Panc1 (cell line): Measurements from ENCODE around the gene AKR1C8. TPM values are rescaled to one million over a fixed set of nuclear protein-coding genes. Genes with fewer than 3 reads are reported as not detected.

Experiments used
- ATAC-seq: fragments of 200-7000 bp; cut with Tn5 transposase; 2 replicates; pipeline ENCODE4 v1.9.1; 2020; ENCODE audit warnings: mild to moderate bottlenecking, moderate library complexity
- Bru-seq: library from RNA; stranded (reverse); fragments of 400-500 nt; gene quantifications from one replicate; lab custom pipeline; 2021; lab: Mats Ljungman, UMichigan
- BruChase-seq, 2 experiments: library from RNA; stranded (reverse); fragments of 400-500 nt; gene quantifications; one replicate each; lab custom pipeline; 2021; lab: Mats Ljungman, UMichigan
- BruUV-seq: library from RNA; stranded (reverse); fragments of 400-500 nt; replicated peaks from 2 replicates; lab custom pipeline; 2021; lab: Mats Ljungman, UMichigan
- CTCF ChIA-PET: fragments of 300-600 bp; sonication (Branson Sonifier 250); formaldehyde crosslinking; loops from one replicate; lab custom pipeline; 2022; ENCODE audit warnings: antibody characterized with exemption; lab: Charles Lee
- POLR2A ChIA-PET: fragments of 300-600 bp; sonication (Branson Sonifier 250); formaldehyde crosslinking; loops from one replicate; lab custom pipeline; 2022; ENCODE audit warnings: antibody characterized with exemption; lab: Charles Lee
- DNase-seq: peaks from one replicate; pipeline ENCODE4 v3.0.0-alpha.2; 2010; ENCODE audit warnings: low read depth, low spot score
- H3K27ac ChIP-seq: 2 replicates; pipeline ENCODE4 v1.5.1; 2011; ENCODE audit warnings: mild to moderate bottlenecking, low read length, inconsistent platforms
- H3K27me3 ChIP-seq: fragments of 200-500 bp; sonication (Bioruptor generic); 2 replicates; pipeline ENCODE4 v1.6.0; 2014; ENCODE audit warnings: low read length, inconsistent platforms; ENCODE audit not compliant: control insufficient read depth, insufficient read depth
- H3K36me3 ChIP-seq: fragments of 200-500 bp; sonication (Bioruptor generic); 2 replicates; pipeline ENCODE4 v1.5.1; 2014; ENCODE audit warnings: inconsistent platforms, mild to moderate bottlenecking, low read length, moderate library complexity; ENCODE audit not compliant: control insufficient read depth, insufficient read depth
- H3K4me1 ChIP-seq: 2 replicates; pipeline ENCODE4 v1.5.1; 2011; ENCODE audit warnings: inconsistent platforms, mild to moderate bottlenecking, low read length, moderate library complexity; ENCODE audit not compliant: control insufficient read depth, insufficient read depth
- H3K4me3 ChIP-seq, 2 experiments: 2 replicates each; pipeline ENCODE4 v1.5.1; 2011 to 2012; ENCODE audit warnings: low read depth in 2 of 2, low read length in 2 of 2, mild to moderate bottlenecking in 2 of 2, inconsistent platforms in 1 of 2, moderate library complexity in 1 of 2
- H3K9me3 ChIP-seq: fragments of 200-500 bp; sonication (Bioruptor generic); 2 replicates; pipeline ENCODE4 v1.5.1; 2014; ENCODE audit warnings: low read depth, mild to moderate bottlenecking, inconsistent platforms, low read length, moderate library complexity; ENCODE audit not compliant: control insufficient read depth, insufficient read depth
- CTCF ChIP-seq: fragments of 450-650 bp; IDR thresholded peaks from 2 replicates; pipeline ENCODE4 v1.5.1; 2017; ENCODE audit warnings: mild to moderate bottlenecking
- POLR2AphosphoS5 ChIP-seq: IDR thresholded peaks from 2 replicates; pipeline ENCODE4 v1.6.1; 2012; ENCODE audit warnings: mild to moderate bottlenecking, low read depth, low read length, moderate library complexity
- REST ChIP-seq, 2 experiments: IDR thresholded peaks; 2 replicates each; pipeline ENCODE4 v1.6.1; 2011 to 2012; ENCODE audit warnings: low read depth in 2 of 2, control low read depth in 1 of 2, low read length in 1 of 2, mild to moderate bottlenecking in 1 of 2, moderate library complexity in 1 of 2; ENCODE audit not compliant: insufficient read depth in 1 of 2
- SIN3A ChIP-seq: IDR thresholded peaks from 2 replicates; pipeline ENCODE4 v1.6.1; 2012; ENCODE audit warnings: low read depth, mild to moderate bottlenecking, low read length, moderate library complexity, borderline replicate concordance; ENCODE audit not compliant: insufficient read depth
- TCF7L2 ChIP-seq: IDR thresholded peaks from 2 replicates; pipeline ENCODE4 v1.6.1; 2011; ENCODE audit warnings: mild to moderate bottlenecking, low read depth, low read length, inconsistent platforms
- in situ Hi-C: cut with HindIII; loops from 2 replicates; pipeline ENCODE4 v1.10.0; 2016; ENCODE audit warnings: low sequenced_read_pairs, low pct_unique_long_range_greater_than_20kb
- intact Hi-C: fragments of 100-400 bp; cut with micrococcal nuclease; formaldehyde crosslinking; loops from one replicate; pipeline ENCODE4 v1.10.0; 2022; ENCODE audit not compliant: unreplicated experiment
- long read RNA-seq: library from polyadenylated mRNA; unstranded; transcript quantifications from one replicate; pipeline ENCODE4 v2.0.0, GENCODE V29; 2021; ENCODE audit not compliant: unreplicated experiment
- polyA plus RNA-seq: library from polyadenylated mRNA; unstranded; fragments of >200 nt; gene quantifications from one replicate; pipeline ENCODE4 v1.2.1, GENCODE V29; 2012; ENCODE audit warnings: missing spikeins; ENCODE audit not compliant: insufficient read length
- total RNA-seq: library from RNA; stranded (reverse); gene quantifications from one replicate; pipeline ENCODE4 v1.2.1, GENCODE V29; 2021; ENCODE audit not compliant: unreplicated experiment

The AKR1C8 gene
- total RNA-seq: not detected
- not detected for polyA plus RNA-seq
- not detected for Bru-seq, nascent RNA
- percentile 6 among the genes with signal in this experiment for BruChase-seq, experiment 1, labeled RNA remaining after a 2-hour chase
- BruChase-seq, experiment 2, labeled RNA remaining after a 6-hour chase: percentile 5 among the genes with signal in this experiment
- long read RNA-seq: 0 reads

- TF ChIP-seq CTCF (no peak), REST (IDR thresholded peaks at IDR 0.05; ENCODE audit: insufficient read depth in 1 of 2, low read depth in 2 of 2, low read length in 1 of 2) (no peak), SIN3A (no peak), POLR2AphosphoS5 (no peak), TCF7L2 (no peak)
- H3K36me3 ChIP-seq: no peaks in the 10 kb centered on the region
- intact Hi-C loops: no loop called here
- H3K4me1 ChIP-seq: no peaks in the 10 kb centered on the region
- POLR2A ChIA-PET: no interaction called here
- BruUV-seq: no TSS peak
- no peak within 1 kb of the TSS for H3K4me3 ChIP-seq
- ATAC-seq: no peak
- H3K9me3 ChIP-seq: no peaks in the 10 kb centered on the region
- CTCF ChIA-PET: no interaction called here
- no peak within 1 kb of the TSS for H3K27ac ChIP-seq
- in situ Hi-C loops: no loop called here
- no peak for DNase-seq
- no peaks in the 10 kb centered on the region for H3K27me3 ChIP-seq
Observed at GRCh38 chr10:5184987-5185775, at the start of gene AKR1C8. Gene AKR1C8 (minus strand): TSS chr10:5185150. CDS start chr10:5185104, 46 bp downstream.

GRCh38 chr10:5234106-5234860, 49.3 kb upstream of the AKR1C8 start:
- no peak for ATAC-seq
- CTCF ChIA-PET: no interaction called here

More at GRCh38 chr10:5234106-5234860, 49.3 kb upstream of the AKR1C8 start:
- TF ChIP-seq SIN3A: no peak
- no peak for TF ChIP-seq CTCF
- TF ChIP-seq REST (IDR thresholded peaks at IDR 0.05; ENCODE audit: insufficient read depth in 1 of 2, low read depth in 2 of 2, low read length in 1 of 2): no peak
- no peak for TF ChIP-seq TCF7L2
- TF ChIP-seq POLR2AphosphoS5: no peak
- Histone ChIP-seq H3K4me1 (no peaks in the 10 kb centered on the region), H3K36me3 (no peaks in the 10 kb centered on the region), H3K27ac (no peak overlapping the region), H3K4me3 (no peak overlapping the region), H3K27me3 (no peaks in the 10 kb centered on the region), H3K9me3 (no peaks in the 10 kb centered on the region)
- no peak for DNase-seq
- in situ Hi-C loops (no loop called here), intact Hi-C loops (no loop called here)
- POLR2A ChIA-PET: no interaction called here
- no TSS peak for BruUV-seq
